Effector CD8-positive, alpha-beta T cell (primary cell): ENCODE data around the gene PRKAR1B.
"Not testable (repeated sequence)": the region's sequence is repeated elsewhere in the genome, so short reads cannot be mapped to it uniquely, and the experiment has no call there.

Source experiments
- DNase-seq: peaks from one replicate; lab custom pipeline; 2025; lab: John Stamatoyannopoulos, UW

PRKAR1B gene

DNA sequence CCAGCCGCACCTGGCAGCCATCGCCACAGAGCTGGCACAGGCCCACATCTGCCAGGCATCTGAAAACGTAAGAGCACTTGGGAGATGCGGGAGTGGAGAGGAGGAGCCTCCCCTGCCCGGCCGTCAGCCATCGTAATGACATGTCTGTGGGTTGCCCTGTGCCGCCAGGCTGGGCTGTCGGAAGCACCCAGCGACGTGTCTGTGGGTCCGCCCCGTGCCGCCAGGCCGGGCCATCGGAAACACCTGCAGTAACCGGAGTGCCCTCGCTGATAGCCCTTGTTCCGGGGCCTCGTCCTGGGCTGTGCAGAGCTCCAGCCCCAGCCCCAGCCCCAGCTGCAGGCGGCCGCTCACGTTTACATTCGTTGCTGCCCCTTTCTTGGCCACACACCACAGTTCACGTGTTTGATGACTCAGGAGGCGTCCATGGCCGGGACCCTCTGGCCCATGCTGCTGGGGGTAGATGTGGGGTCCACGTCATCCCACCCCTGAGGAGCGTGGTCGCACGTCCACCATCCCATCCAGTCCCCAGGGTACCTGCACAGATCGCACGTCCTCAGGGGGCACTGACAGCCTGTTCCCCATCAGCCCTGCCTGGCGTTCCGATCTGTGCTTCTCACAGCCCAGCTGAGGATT, 30.0 kb upstream of the PRKAR1B start:
- DNase-seq = no peak

DNA sequence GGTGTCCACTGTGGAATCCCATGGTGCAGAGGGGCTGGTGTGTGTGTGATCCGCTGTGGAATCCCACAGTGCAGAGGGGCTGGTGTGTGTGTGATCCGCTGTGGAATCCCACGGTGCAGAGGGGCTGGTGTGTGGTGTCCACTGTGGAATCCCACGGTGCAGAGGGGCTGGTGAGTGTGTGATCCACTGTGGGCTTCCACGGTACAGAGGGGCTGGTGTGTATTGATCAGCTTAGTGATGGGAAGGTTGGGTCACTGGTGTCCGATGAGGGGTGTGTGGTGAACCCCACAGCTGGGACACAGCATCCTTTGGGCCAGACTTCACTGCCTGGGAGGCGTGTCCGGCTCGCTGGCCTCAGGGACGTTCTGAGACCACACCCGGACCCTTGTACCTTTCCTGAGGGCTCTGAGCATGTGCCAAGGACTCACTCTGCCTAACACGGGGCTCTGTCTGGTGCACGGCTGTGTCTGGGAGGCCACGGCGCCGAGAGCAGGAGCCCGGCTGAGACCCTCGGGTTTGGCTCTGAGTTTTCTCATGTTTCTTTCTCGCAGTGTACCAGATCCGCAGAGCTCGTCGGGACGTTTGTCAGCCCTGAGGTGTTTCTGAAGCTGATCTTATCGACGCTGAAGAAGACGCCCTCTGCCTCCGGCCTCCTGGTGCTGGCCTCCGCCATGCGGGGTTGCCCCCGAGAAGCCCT, 29.3 kb upstream of the PRKAR1B start:
- no peak for DNase-seq

DNA sequence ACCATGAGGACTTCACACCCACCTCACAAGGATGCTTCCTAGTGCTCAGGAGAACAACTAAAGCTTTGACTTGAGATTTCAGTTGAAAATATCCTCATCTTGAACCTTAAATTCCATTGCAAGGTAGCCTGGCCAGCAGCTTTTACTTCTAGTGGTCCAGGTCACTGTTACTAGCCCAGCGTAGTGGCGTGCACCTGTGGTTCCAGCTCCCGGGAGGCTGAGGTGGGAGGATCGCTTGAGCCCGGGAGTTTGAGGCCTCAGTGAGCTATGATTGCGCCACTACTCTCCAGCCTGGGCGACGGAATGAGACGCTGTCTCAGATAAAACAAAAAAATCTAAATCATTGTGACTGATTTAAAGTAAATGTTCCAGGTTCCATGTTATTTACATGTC, 28.3 kb upstream of the PRKAR1B start:
- no peak for DNase-seq

DNA sequence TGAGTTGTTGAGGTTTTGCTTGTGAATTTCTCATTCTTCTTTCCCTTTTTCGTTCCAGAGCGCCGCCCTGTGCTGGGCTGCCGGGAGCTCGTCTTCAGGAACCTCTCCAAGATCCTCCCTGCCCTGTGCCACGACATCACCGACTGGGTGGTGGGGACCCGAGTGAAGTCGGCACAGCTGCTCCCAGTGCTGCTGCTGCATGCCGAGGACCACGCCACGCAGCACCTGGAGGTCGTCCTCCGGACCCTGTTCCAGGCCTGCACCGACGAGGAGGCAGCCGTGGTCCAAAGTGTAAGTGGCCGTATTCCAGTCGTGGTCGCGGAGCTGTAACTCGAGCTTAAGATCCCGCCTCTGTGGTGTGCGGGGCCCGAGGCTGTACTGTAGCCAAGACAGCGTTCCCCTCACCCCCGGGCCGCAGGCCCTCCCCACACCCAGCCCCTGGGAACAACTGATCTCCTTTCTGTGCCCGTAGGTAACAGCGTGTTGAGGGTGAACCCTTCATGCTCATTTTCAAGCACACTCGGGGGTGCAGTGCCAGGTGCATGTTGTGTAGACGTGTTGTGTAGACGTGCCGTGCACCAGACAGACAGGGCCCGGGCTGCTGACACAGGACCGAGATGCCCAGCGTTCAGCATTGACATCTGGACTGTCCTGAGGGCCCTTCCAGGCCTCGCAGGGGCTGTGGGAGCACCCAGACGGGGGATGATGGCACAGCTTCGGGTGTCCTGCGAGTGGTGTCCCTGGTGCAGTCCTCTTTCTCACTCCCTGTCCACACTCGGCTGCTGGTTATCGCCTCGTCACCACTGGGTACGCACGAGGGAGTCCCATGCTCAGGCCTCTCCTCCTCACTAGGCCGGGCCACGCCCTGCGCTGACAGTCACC, 27.7 kb upstream of the PRKAR1B start:
- no peak for DNase-seq

DNA sequence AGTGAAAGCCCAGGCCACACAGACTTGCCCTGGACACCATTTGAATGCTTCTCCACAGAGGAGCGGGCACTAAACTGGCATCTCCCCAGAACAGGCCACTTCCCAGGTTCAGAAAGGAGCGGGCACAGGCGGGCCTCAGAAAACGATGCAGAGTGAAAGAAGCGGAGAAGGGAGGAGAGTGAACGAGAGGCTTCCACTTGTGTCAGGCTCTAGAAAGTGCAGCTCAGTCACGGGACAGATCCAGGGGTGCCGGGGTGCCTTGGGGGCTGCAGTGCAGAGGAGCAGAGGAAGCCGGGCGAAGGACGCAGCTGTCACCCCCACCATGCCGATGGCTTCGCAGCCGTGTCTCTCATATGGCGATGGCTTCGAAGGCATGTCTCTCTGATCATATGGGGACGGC, 26.1 kb upstream of the PRKAR1B start:
- DNase-seq = no peak

DNA sequence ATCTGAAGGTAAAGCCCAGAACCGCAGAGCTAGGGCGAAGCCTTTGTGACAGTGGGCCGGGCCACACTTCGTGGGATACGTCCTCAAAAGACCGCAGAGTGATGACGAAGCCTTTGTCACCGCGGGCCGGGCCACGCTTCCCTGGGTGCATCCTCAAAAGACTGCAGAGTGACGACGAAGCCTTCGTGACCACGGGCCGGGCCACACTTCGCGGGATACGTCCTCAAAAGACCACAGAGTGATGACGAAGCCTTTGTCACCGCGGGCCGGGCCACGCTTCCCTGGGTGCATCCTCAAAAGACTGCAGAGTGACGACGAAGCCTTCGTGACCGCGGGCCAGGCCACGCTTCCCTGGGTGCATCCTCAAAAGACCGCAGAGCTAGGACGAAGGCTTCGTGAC, 25.2 kb upstream of the PRKAR1B start:
- not testable (repeated sequence) for DNase-seq

DNA sequence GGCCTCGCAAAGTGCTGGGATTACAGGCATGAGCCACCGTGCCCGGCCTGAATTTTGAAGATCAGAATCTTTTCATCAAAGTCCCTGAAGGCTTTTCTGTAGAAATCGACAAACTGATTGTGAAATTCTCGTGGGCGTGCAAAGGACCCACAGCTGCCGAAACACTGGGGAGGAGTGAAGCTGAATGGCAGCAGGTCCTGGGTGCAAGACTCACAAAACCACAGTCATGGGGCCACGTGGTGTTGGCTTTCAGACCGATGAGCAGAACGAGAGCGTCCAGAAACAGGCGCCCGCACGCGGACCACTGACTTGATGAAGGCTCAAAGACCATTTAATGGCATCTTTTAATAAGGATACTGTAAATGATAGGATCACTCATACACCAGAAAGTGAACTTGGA, 24.7 kb upstream of the PRKAR1B start:
- DNase-seq = no peak

DNA sequence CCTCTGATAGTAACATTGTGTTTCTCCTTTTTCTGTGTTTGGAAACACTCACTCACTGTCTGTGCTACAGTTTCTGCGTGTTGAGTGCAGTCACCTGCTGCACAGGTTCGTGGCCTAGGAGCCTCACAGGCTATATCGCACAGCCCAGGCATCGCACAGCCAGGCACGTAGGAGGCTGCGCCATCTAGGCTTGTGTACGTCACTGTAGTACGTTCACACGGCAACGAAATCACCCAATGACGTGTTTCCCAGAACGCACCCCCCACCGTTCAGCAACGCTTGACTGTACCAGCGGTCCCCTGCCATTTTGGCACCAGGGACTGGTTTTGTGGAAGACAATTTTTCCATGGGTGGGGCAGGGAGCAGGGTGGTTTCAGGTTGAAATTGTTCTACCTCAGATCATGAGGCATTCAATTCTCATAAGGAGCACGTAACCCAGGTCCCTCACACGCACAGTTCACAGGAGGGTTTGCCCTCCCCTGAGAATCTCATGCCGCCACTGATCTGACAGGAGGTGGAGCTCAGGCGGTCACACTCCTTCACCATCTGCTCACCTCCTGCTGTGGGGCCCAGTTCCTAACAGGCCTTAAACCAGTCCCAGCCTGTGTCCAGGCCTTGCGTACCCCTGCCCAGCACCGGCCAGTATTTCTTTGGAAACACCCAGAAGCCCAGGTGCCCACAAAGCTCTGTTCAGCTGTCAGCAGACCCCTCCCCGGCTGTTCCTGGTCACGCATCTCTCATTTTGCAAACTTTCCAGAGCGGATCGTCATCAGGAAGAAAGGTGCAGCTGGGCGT, 23.2 kb upstream of the PRKAR1B start:
- no peak for DNase-seq

DNA sequence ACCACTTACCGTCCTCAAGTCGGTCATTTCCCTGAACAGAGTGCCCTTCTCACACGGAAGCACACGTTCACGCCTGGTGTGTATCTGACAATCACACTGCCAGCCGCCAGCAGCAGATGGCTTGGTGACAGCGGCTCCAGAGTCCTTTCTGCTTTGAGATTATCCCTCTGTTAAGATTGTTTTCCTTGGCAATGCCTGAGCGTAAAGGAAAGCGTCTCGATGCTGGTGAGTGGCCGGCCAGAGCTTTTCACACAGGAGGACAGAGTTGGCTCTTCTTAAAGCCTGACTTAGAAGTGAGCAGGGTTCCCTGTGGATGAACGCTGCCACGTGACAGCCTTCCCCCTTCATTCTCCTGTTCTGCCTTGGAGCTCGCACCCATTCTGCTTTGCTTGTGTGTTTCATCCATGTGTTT, 22.1 kb upstream of the PRKAR1B start:
- DNase-seq = no peak

DNA sequence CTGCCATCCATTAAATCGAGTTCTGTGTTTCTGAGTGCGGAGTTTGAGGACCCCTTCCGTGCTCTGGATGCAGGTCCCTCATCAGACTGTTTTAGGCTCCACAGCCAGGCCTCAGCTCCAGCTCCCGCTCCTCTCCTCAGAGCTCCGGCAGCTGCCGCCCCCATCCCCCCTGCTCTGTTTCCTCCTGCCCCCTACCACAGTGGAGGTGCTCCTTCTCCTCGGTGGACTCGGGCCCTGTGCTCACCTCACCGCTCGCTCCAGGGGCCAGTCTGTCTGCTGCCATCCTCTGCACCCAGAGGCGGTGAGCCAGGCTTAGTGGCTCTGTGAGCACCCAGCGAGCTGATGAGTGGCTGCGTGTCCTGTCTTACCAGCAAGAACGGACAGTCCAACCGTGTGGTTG, 21.4 kb upstream of the PRKAR1B start:
- no peak for DNase-seq

DNA sequence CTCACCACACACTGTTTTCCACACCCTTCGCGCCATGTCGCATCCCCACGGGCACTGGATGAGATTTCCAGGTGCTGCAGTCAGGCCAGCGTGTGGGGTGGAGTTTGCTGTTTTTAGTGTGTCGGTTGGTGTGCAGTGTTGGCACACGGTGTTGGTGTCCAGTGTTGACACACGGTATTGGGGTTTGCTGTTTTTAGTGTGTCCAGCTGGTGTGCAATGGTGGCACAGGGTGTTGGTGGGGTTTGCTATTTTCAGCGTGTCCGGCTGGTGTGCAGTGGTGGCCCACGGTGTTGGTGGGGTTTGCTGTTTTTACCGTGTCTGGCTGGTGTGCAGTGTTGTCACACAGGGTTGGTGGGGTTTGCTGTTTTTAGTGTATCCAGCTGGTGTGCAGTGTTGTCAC, 20.1 kb upstream of the PRKAR1B start:
- no peak for DNase-seq

DNA sequence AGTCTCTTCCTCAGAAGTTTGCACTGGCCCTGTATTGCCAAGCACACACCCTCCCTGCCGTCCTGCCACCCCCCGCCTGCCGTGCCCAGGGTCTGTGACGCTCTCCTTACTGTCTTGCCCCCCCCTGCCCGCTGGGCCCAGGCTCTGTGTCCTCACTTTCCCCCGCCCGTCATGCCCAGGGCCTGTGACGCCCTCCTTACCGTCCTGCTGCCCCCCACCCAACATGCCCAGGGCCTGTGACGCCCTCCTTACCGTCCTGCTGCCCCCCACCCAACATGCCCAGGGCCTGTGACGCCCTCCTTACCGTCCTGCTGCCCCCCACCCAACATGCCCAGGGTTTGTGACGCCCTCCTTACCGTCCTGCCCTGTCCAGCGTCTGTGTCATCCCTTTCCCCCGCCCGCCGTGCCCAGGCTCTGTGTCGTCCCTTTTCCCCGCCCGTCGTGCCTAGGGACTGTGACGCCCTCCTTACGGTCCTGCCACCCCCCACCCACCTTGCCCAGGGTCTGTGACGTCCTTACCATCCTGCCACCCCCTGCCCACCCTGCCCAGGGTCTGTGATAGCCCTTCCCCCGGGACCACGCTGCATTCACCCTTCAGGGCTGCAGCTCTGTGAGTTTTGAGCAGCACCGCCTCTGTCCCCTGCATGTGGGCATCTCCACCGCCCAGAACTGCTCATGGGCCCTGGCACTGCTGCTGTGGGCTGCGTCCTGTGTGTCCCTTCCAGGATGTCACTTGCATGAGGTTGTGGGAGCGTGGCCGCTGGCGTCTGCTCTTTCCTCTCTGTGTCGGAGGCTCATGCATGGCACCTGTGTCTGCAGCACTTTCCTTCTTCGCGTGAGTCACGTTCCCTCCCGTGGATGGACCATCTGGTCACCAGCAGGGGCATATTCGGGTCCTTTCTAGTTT, 19.3 kb upstream of the PRKAR1B start:
- no peak for DNase-seq

DNA sequence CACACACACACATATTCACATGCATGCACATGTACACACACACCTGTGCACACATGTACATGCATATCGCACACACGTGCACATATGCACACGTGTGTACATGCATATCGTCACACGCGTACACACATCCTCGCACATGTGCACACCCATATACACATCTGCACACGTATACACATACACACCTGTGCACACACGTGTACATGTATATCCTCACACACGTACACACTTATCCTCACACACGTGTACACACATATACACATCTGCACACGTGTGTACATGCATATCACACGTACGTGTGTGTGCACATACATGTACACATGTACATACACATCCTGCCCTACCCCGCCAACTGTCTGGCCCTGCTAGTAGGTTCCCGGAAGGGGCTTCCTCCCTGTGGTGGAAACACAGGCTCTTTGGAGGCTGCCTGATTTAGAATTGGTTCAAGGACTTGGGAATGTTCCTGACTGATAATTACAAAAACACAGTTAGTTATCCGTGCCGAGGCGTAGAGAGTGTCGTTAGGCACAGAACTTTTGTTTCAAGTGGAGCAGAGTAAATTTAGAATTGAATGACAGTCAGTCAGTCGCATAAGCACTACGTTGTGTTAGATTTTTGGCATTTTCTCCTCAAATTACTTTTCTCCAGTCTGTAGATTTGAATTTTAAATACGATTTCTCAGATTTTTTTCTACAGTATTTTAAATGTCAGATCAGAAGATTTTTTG, 18.5 kb upstream of the PRKAR1B start:
- DNase-seq = no peak

DNA sequence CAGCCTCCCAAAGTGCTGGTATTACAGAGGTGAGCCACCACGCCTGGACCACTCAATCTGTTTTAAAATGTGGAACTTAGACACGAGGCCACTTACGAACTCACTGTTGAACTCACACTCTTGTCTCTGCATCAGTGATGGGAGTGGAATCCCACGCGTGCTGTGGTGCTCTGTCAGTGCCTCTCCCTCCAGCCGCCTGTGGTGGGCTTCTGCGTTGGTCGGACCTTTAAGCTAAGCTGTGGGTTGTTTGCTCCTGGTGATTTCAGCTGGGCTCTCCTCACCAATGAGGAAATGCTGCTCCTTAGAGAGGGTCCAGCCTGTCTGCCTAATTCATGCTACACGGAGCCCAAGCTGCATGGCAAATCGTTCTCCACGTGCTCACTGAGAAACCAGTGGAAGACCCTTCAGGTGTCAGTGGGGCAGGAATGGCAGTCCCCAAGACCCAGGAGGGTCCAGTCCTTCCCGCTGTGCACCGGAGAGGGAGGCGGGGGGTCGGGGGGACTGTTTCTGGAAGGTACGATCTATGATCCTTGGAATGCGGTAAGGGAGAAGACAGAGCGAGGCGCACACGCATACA, 17.9 kb upstream of the PRKAR1B start:
- DNase-seq = no peak

DNA sequence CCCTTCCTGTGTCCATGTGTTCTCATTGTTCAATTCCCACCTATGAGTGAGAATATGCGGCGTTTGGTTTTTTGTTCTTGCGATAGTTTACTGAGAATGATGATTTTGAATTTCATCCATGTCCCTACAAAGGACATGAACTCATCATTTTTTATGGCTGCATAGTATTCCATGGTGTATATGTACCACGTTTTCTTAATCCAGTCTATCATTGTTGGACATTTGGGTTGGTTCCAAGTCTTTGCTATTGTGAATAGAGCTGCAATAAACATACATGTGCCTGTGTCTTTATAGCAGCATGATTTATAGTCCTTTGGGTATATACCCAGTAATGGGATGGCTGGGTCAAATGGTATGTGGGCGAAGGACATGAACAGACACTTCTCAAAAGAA, 17.0 kb upstream of the PRKAR1B start:
- not testable (repeated sequence) for DNase-seq

DNA sequence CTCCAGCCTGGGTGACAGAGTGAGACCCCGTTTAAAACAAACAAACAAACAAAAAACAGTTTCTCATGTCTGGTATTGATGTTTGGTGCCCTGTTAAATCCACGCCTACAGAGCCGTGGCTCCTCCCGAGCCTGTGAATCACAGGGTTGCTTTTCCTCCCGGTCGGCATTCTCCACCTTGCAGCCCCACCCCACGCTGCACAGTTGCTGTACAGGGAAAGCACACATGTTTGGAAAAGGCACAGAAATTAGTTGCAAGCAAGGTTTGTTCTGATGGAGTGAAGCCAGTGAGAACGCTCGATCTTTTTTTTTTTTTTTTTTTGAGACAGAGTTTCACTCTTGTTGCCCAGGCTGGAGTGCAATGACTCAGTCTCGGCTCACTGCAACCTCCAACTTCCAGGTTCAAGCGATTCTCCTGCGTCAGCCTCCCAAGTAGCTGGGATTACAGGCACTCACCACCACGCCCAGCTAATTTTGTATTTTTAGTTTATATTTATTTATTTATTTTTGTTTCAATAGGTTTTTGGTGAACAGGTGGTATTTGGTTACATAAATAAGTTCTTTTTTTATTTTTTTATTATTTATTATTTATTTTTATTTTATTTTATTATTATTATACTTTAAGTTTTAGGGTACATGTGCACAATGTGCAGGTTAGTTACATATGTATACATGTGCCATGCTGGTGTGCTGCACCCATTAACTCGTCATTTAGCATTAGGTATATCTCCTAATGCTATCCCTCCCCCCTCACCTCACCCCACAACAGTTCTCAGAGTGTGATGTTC, 16.5 kb upstream of the PRKAR1B start:
- not testable (repeated sequence) for DNase-seq

DNA sequence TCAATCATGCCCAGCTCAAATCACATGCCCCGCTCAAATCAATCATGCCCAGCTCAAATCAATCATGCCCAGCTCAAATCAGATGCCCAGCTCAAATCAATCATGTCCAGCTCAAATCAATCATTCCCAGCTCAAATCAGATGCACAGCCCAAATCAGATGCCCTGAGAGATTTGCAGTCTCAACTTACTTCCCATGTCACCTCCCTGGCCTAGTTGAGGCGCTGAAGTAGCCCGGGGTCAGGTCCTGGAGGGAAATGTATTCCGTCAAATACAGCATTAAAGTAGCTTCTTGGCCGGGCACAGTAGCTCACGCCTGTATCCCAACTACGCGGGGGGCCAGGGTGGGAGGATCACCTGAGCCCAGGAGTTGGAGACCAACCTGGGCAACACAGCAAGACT, 15.7 kb upstream of the PRKAR1B start:
- DNase-seq = no peak

DNA sequence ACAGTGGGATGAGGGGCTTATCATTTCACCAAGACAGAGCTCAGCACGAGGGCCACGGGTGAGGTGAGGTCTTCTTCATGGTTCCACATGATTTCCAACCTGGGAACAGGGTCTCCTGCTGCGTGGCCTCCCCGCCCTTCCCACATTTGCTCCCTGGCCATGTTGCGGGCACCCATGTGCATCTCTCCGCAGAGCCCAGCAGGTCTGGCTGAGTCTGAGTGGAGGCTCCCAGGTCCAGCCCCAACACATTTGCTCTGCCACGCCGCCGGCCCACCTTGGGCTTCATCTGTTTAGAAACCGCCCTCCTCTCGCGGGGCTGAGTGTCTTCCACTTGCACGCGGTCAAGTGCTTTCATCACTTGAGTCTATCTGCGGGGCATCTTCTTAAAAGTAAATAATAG, 14.8 kb upstream of the PRKAR1B start:
- no peak for DNase-seq

DNA sequence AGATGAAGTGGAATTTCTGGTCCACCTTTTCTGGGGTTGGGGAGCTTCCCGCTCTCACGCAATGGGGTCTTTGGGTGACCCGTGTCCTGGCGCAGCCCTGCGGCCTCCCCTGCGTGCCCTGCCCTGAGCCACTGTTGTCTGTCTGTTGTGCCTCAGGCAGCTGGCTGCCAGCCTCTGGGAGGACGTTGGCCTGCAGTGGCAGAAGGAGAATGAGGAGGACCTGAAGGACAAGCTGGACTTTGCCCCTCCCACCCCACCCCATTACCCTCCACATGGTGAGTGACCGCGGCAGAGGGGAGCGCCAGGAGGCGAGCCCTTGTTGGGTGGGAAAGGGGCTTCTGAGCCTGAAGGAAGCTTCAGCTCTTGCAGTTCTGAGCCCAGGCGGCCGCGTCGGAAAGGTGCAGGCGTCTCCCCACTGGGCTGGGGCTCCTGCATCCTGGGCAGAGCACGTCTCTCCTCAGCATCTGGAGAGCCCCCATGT, 14.2 kb upstream of the PRKAR1B start:
- DNase-seq = no peak
